ENCODE results near the gene ARHGAP4.

Gene ARHGAP4

DNA sequence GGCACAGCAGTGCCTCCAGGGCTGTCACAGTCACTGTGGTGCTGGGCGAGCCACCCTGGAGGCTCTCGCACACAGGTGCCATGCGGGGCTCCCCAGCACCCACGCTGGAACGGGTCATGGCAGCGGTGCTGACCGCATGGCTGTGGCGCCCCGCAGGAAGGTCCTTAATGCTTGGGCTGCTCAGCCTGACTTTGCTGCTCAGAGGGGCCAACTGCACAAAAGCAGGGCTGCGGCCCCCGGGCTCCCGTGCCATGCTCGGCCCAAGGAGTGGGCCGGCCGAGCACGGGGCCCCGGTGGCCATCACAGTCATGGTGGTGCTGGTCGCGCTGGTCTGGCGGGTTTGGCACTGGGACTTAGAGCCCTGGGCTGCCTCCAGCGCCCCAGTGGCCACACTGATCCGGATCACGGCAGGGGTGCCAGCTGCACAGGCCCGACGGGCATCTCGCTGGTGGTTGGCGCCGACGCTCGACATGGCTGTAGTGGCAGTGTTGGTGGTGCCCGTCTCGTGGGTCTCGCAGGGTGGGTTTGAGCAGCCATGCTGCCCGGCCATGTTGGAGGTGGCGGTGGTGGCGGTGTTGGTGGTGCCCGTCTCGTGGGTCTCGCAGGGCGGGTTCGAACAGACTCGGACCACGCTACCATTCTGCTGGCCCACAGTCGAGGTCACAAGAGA lies 28.6 kb upstream of the ARHGAP4 start:
- Histone ChIP-seq H3K4me3 (replicated peaks; ENCODE audit: insufficient read depth, low read length) (no peak overlapping the region), H3K27me3 (ENCODE audit: insufficient read depth, poor library complexity, severe bottlenecking) (no peaks in the 10 kb centered on the region), H3K27ac (replicated peaks) (no peak overlapping the region)
- DNase-seq (ENCODE audit: low read depth in 1 of 2, low spot score in 1 of 2): no peak
- TF ChIP-seq, protein P1, sequence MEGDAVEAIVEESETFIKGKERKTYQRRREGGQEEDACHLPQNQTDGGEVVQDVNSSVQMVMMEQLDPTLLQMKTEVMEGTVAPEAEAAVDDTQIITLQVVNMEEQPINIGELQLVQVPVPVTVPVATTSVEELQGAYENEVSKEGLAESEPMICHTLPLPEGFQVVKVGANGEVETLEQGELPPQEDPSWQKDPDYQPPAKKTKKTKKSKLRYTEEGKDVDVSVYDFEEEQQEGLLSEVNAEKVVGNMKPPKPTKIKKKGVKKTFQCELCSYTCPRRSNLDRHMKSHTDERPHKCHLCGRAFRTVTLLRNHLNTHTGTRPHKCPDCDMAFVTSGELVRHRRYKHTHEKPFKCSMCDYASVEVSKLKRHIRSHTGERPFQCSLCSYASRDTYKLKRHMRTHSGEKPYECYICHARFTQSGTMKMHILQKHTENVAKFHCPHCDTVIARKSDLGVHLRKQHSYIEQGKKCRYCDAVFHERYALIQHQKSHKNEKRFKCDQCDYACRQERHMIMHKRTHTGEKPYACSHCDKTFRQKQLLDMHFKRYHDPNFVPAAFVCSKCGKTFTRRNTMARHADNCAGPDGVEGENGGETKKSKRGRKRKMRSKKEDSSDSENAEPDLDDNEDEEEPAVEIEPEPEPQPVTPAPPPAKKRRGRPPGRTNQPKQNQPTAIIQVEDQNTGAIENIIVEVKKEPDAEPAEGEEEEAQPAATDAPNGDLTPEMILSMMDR (IDR thresholded peaks at IDR 0.05; ENCODE audit: insufficient read depth, low read length): no peak
- no peak for TF ChIP-seq GABPA (IDR thresholded peaks at IDR 0.05; ENCODE audit: low read depth)
- TF ChIP-seq SPI1 (IDR thresholded peaks at IDR 0.05; ENCODE audit: borderline replicate concordance, low read depth): no peak

DNA sequence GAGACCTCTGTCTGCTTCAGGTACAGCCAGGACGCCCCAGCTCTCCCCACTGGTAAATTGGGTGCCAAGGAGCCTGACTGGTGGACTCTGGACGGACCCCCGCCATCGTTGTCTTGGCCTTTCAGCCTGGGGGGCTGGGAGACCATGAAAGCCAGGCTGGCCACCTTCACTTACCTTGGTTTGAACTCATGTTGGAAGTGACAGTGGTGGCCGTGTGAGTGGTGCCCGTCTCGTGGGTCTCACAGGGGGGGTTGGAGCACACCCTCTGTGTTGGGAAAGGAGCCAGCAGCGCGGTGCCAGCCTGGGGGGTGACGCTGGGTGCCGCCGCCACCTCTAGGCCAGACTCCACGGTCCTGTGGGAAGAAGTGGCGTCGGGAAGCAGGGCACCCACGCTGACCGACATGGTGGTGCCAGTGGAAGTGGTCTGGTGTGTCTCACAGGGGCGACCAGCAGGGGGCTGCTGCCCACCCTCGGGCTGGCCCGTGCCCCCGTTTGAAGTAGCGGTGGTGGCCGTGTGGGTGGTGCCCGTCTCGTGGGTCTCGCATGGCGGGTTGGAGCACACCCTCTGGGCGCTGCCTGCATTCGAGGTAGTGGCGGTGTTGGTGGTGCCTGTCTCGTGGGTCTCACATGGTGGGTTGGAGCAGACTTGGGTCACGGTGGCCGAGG lies 28.0 kb upstream of the ARHGAP4 start:
- DNase-seq (ENCODE audit: low read depth in 1 of 2, low spot score in 1 of 2): no peak
- no peak overlapping the region for H3K27ac ChIP-seq (replicated peaks)
- TF ChIP-seq POLR2AphosphoS5 (IDR thresholded peaks at IDR 0.05; ENCODE audit: low read depth) (peak; percentile 40; the same call in 1 of the 2 replicates), GABPA (IDR thresholded peaks at IDR 0.05; ENCODE audit: low read depth) (no peak)
- TF ChIP-seq, protein P1 (IDR thresholded peaks at IDR 0.05; ENCODE audit: insufficient read depth, low read length): no peak
- no peaks in the 10 kb centered on the region for H3K27me3 ChIP-seq (ENCODE audit: insufficient read depth, poor library complexity, severe bottlenecking)
- no peak overlapping the region for H3K4me3 ChIP-seq (replicated peaks; ENCODE audit: insufficient read depth, low read length)

DNA sequence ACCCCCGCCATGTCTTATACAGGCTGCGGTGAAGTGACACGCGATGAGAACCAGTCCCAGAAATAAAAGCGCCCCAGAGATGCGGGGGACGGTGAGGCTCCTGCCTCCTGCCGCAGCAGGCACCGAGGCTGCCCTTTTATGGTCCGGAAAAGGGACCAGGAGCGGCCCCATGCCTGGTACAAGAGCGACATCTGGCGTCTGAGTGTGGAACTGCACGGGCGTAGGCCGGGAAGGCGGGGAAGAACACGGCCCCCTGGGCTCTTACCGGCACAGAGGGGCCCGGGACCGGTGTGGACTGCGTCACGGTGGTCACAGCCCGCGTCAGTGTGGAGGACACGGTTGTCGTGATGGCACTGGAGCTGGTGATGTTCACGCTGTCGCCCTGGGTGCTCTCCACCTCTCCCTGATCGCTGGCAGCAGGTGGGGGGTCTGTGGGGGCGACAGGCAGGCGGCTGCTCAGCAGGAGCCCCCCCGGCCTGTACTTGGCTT lies 27.3 kb upstream of the ARHGAP4 start:
- Histone ChIP-seq H3K27ac (replicated peaks) (no peak overlapping the region), H3K4me3 (replicated peaks; ENCODE audit: insufficient read depth, low read length) (no peak overlapping the region), H3K27me3 (ENCODE audit: insufficient read depth, poor library complexity, severe bottlenecking) (no peaks in the 10 kb centered on the region)
- TF ChIP-seq, protein P1 (IDR thresholded peaks at IDR 0.05; ENCODE audit: insufficient read depth, low read length): peak; percentile 71
- TF ChIP-seq SPI1 (IDR thresholded peaks at IDR 0.05; ENCODE audit: borderline replicate concordance, low read depth): no peak
- DNase-seq (ENCODE audit: low read depth in 1 of 2, low spot score in 1 of 2): peak in 1 of 2 experiments; percentile 72

DNA sequence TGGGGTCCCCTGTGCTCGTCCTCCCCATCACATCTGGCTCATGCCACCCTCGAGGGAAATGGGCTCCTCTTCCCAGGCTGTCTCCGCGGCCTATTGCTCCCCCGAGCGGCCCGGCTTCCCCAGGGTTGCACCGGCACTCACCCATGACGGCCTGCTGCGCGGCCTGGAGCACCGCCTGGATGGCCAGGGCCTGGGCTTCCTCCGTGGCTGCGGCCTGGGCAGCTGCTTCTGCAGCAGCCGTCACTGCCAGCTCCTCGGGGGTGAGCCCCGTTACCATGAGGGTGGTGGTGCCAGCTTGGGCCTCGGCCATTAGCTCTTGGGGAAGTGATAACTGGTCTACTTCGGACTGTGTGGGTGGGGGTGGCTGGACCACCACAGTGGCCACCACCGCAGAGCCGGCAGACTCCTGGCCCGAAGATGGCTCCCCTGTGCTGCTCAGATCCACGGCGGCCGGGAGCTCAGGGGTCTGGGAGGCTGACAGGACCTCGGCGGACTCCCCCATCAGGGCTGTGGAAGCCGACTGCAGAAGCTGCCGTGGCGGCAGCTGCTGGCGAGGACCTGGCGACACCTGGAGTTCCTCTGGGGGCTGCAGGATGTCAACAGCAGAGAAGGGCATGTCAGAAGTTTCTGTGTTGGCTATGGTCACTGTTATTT lies 26.4 kb upstream of the ARHGAP4 start:
- Histone ChIP-seq H3K4me3 (replicated peaks; ENCODE audit: insufficient read depth, low read length) (no peak overlapping the region), H3K27ac (replicated peaks) (no peak overlapping the region), H3K27me3 (ENCODE audit: insufficient read depth, poor library complexity, severe bottlenecking) (no peaks in the 10 kb centered on the region)
- no peak for DNase-seq (ENCODE audit: low read depth in 1 of 2, low spot score in 1 of 2)
- TF ChIP-seq GABPA (IDR thresholded peaks at IDR 0.05; ENCODE audit: low read depth): no peak
- TF ChIP-seq, protein P1 (IDR thresholded peaks at IDR 0.05; ENCODE audit: insufficient read depth, low read length): no peak

- Histone ChIP-seq H3K27ac (replicated peaks) (no peak overlapping the region), H3K27me3 (ENCODE audit: insufficient read depth, poor library complexity, severe bottlenecking) (no peaks in the 10 kb centered on the region), H3K4me3 (replicated peaks; ENCODE audit: insufficient read depth, low read length) (no peak overlapping the region)
- TF ChIP-seq, protein P1 (IDR thresholded peaks at IDR 0.05; ENCODE audit: insufficient read depth, low read length): no peak
- TF ChIP-seq REST (IDR thresholded peaks at IDR 0.05; ENCODE audit: insufficient replicate concordance, low read depth) (no peak), GABPA (IDR thresholded peaks at IDR 0.05; ENCODE audit: low read depth) (no peak), POLR2AphosphoS5 (IDR thresholded peaks at IDR 0.05; ENCODE audit: low read depth) (no peak), SPI1 (IDR thresholded peaks at IDR 0.05; ENCODE audit: borderline replicate concordance, low read depth) (no peak)
- no peak for DNase-seq (ENCODE audit: low read depth in 1 of 2, low spot score in 1 of 2)
These were observed 25.8 kb upstream of the ARHGAP4 start for GRCh38 chrX:153951683-153952372.
